ENCODE results near the gene SLC35B3. TPM values are rescaled to one million over a fixed set of nuclear protein-coding genes. Genes with fewer than 3 reads are reported as not detected.

Gene SLC35B3
- total RNA-seq, 1 experiment from 2014 or later, result 41.3 TPM

- no peak for DNase-seq
- Mint-ChIP-seq H3K4me3 (ENCODE audit: unreplicated experiment) (no peak overlapping the region), H3K36me3 (ENCODE audit: insufficient read depth, unreplicated experiment) (peaks cover 13% of the 10 kb centered on the region), H3K9me3 (ENCODE audit: unreplicated experiment) (peaks cover 15% of the 10 kb centered on the region), H3K4me1 (ENCODE audit: low read depth, unreplicated experiment) (peaks cover 21% of the 10 kb centered on the region), H3K27ac (ENCODE audit: unreplicated experiment) (no peak overlapping the region), H3K27me3 (ENCODE audit: insufficient read depth, unreplicated experiment) (no peaks in the 10 kb centered on the region)
- H3K4me3 ChIP-seq (ENCODE audit: low read depth, low read length), result no peak overlapping the region
- H3K36me3 ChIP-seq (ENCODE audit: control insufficient read depth, insufficient read depth, low read length), result no peaks in the 10 kb centered on the region
- ChIA-PET POLR2A (interaction anchor here (0.6 kb wide), 1 partner anchor 359 kb away, joined by 4 read pairs; no protein-coding TSS in a partner anchor), CTCF (no interaction called here)
- H3K4me1 ChIP-seq, result peaks cover 33% of the 10 kb centered on the region
- intact Hi-C loops (cut with micrococcal nuclease; ENCODE audit: unreplicated experiment), result no loop called here
- TF ChIP-seq, protein P1, sequence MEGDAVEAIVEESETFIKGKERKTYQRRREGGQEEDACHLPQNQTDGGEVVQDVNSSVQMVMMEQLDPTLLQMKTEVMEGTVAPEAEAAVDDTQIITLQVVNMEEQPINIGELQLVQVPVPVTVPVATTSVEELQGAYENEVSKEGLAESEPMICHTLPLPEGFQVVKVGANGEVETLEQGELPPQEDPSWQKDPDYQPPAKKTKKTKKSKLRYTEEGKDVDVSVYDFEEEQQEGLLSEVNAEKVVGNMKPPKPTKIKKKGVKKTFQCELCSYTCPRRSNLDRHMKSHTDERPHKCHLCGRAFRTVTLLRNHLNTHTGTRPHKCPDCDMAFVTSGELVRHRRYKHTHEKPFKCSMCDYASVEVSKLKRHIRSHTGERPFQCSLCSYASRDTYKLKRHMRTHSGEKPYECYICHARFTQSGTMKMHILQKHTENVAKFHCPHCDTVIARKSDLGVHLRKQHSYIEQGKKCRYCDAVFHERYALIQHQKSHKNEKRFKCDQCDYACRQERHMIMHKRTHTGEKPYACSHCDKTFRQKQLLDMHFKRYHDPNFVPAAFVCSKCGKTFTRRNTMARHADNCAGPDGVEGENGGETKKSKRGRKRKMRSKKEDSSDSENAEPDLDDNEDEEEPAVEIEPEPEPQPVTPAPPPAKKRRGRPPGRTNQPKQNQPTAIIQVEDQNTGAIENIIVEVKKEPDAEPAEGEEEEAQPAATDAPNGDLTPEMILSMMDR (IDR thresholded peaks at IDR 0.05; ENCODE audit: insufficient read depth in 1 of 2, low read depth in 1 of 2, low read length in 1 of 2, severe bottlenecking in 1 of 2, unreplicated experiment in 1 of 2), result no peak
- H3K27me3 ChIP-seq (replicated peaks; ENCODE audit: control insufficient read depth, insufficient read depth, low read length), result no peaks in the 10 kb centered on the region
- H3K9me3 ChIP-seq, result 0 out of 2 replicates have a peak, but pooled peaks cover 7% of the 10 kb centered on the region
- BruUV-seq (replicated peaks), result no TSS peak
These were observed 43.1 kb upstream of the SLC35B3 start for GRCh38 chr6:8478418-8478817.

DNA sequence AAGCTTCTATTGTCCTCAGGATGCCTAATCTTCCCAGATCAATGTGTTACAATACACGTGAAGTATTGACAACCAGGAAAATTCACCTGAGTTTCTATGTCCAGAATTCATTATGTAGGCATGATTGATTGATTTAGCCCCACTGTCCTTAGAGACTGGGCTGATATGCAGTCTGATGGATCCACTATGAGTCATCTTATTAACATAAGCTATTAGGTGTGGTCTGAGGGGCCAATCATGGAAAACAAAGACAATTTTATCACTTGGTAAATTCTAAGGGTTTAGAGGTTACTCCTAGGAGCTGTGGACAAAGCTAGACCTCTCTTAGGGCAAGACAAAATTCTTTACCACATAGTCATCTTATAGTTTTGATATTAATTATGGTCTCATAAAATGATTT, 41.3 kb upstream of the SLC35B3 start:
- Mint-ChIP-seq H3K4me3 (ENCODE audit: unreplicated experiment) (no peak overlapping the region), H3K9me3 (ENCODE audit: unreplicated experiment) (peaks cover 19% of the 10 kb centered on the region), H3K27ac (ENCODE audit: unreplicated experiment) (no peak overlapping the region), H3K36me3 (ENCODE audit: insufficient read depth, unreplicated experiment) (peaks cover 16% of the 10 kb centered on the region), H3K4me1 (ENCODE audit: low read depth, unreplicated experiment) (peaks cover 4% of the 10 kb centered on the region), H3K27me3 (ENCODE audit: insufficient read depth, unreplicated experiment) (no peaks in the 10 kb centered on the region)
- ChIA-PET POLR2A (no interaction called here), CTCF (no interaction called here)
- intact Hi-C loops (cut with micrococcal nuclease; ENCODE audit: unreplicated experiment), result no loop called here
- Histone ChIP-seq H3K36me3 (ENCODE audit: control insufficient read depth, insufficient read depth, low read length) (no peaks in the 10 kb centered on the region), H3K27me3 (replicated peaks; ENCODE audit: control insufficient read depth, insufficient read depth, low read length) (no peaks in the 10 kb centered on the region), H3K4me3 (ENCODE audit: low read depth, low read length) (no peak overlapping the region), H3K4me1 (peaks cover 15% of the 10 kb centered on the region), H3K9me3 (0 out of 2 replicates have a peak, but pooled peaks cover 14% of the 10 kb centered on the region)
- no peak for DNase-seq
- BruUV-seq (replicated peaks), result no TSS peak
- TF ChIP-seq, protein P1 (IDR thresholded peaks at IDR 0.05; ENCODE audit: insufficient read depth in 1 of 2, low read depth in 1 of 2, low read length in 1 of 2, severe bottlenecking in 1 of 2, unreplicated experiment in 1 of 2), result no peak

GRCh38 chr6:8468552-8469356, 33.4 kb upstream of the SLC35B3 start:
- CTCF ChIA-PET, result no interaction called here
- no peaks in the 10 kb centered on the region for H3K27me3 Mint-ChIP-seq (ENCODE audit: insufficient read depth, unreplicated experiment)
- no TSS peak for BruUV-seq (replicated peaks)

More at GRCh38 chr6:8468552-8469356, 33.4 kb upstream of the SLC35B3 start:
- H3K4me1 ChIP-seq, result peaks cover 21% of the 10 kb centered on the region
- intact Hi-C loops (cut with micrococcal nuclease; ENCODE audit: unreplicated experiment), result no loop called here
- no peak for DNase-seq
- Mint-ChIP-seq H3K27ac (ENCODE audit: unreplicated experiment) (no peak overlapping the region), H3K9me3 (ENCODE audit: unreplicated experiment) (peaks cover 8% of the 10 kb centered on the region), H3K4me3 (ENCODE audit: unreplicated experiment) (no peak overlapping the region), H3K36me3 (ENCODE audit: insufficient read depth, unreplicated experiment) (peaks cover 20% of the 10 kb centered on the region), H3K4me1 (ENCODE audit: low read depth, unreplicated experiment) (peaks cover 23% of the 10 kb centered on the region)
- POLR2A ChIA-PET, result no interaction called here
- TF ChIP-seq, protein P1 (IDR thresholded peaks at IDR 0.05; ENCODE audit: insufficient read depth in 1 of 2, low read depth in 1 of 2, low read length in 1 of 2, severe bottlenecking in 1 of 2, unreplicated experiment in 1 of 2), result no peak
- no peaks in the 10 kb centered on the region for H3K36me3 ChIP-seq (ENCODE audit: control insufficient read depth, insufficient read depth, low read length)
- no peaks in the 10 kb centered on the region for H3K27me3 ChIP-seq (replicated peaks; ENCODE audit: control insufficient read depth, insufficient read depth, low read length)
- H3K4me3 ChIP-seq (ENCODE audit: low read depth, low read length), result no peak overlapping the region
- H3K9me3 ChIP-seq, result 0 out of 2 replicates have a peak, but pooled peaks cover 8% of the 10 kb centered on the region
